NCI-H2196 (cell line): Measurements from ENCODE around the gene UNC119.
A peak's percentile ranks its signal among the peaks of the same experiment; 100 is the strongest.
"Not testable (repeated sequence)": the region's sequence is repeated elsewhere in the genome, so short reads cannot be mapped to it uniquely, and the experiment has no call there.

Source experiments
- DNase-seq: peaks from one replicate; lab custom pipeline; 2025; ENCODE audit not compliant: unreplicated experiment; lab: John Stamatoyannopoulos, UW

Gene UNC119

DNA sequence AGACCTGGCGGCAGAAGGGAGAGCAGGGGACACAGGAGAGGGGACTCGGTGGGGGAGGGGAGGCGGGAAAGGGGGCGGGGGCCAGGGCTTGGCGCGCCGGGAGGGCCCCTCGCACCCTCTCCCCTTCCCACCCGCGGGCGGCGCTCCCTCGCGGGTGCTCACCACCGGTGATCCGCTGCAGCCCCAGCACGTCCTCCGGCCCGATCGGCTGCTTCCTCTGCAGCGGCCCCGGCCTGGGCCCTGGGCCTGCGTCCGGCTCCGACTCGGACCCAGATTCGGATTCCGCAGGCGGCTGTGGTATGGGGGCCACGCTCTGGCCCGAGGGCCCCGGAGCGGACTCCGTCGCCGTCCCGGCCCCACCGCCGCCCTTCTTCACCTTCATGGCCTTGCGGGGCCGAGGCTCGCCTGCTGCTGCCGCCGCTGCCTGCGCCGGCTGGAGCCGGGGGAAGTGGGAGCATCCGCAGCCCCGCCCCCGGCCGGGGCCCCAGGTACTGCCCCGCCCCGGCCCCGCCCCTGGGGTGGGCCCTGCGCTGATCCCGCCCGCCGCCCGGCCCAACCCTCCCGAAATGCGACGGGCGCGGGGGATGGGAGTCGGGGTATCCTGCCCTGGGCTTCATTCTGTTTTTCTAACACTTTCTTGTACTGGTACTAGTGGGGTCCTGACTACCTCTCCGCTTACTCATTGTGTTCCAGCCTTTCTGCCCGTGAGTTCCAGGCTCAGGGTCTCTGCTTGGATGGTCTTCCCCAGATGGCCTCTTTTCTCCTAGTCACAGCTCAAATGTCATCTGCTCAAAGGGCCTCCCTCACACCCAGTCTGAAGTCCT is at the start of gene UNC119:
Gene UNC119 (minus strand): TSS at position 449 of the 824 bp plus-strand sequence. CDS start 67 bp downstream, at position 382.
- DNase-seq: peak; percentile 65

- DNase-seq: peak; percentile 42
These were observed 47.1 kb upstream of the UNC119 start for GRCh38 chr17:28599311-28600184.

DNA sequence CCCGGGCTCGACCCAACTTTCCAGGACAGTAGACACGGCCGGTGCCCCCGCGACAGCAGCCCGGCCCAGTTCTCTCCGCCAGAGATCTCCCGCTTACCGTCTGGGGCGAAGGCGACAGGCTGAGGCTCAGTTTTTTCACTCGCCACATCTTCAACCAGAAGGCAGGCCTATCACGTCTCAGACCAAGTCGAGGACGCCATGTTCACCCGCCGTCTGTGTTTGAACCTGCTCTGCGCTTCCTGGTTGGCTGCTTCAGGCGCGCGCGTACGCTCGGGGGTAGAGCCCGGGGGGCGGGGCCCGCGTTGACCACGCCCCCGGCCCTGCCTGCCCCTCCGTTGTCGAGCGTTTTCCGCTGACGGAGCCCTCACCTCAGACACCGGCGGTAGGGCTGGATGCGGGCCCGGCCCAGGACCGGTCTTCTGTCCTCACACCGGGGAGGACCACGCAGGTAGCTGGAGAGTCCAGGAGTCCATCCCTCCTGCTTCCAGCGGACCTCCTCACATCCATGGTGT is 46.4 kb upstream of the UNC119 start, which contains the start of gene SPAG5:
Gene SPAG5 (minus strand): TSS at position 227 of the 512 bp plus-strand sequence. CDS start 79 bp downstream, at position 148.
- DNase-seq: peak; percentile 84

DNA sequence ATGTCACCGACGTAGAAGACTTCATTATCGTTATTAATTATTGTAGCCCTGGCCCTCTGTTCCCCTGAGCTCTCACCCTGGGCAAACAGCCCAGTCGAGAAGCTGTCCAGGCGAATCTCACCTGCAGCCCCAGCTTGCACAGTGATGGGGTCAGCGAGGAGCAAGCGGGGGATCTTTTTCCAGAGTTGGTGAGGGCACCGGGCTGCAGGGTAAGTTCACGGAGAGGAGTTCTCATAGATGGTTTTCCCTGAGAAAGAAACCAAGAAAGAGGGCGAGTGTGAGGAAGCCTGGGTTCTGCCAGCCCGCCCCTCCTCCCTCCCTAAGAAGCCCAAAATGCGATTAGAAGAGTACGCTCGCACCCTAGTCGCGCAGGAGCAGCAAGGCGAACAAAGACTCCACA is 46.0 kb upstream of the UNC119 start:
- no peak for DNase-seq

DNA sequence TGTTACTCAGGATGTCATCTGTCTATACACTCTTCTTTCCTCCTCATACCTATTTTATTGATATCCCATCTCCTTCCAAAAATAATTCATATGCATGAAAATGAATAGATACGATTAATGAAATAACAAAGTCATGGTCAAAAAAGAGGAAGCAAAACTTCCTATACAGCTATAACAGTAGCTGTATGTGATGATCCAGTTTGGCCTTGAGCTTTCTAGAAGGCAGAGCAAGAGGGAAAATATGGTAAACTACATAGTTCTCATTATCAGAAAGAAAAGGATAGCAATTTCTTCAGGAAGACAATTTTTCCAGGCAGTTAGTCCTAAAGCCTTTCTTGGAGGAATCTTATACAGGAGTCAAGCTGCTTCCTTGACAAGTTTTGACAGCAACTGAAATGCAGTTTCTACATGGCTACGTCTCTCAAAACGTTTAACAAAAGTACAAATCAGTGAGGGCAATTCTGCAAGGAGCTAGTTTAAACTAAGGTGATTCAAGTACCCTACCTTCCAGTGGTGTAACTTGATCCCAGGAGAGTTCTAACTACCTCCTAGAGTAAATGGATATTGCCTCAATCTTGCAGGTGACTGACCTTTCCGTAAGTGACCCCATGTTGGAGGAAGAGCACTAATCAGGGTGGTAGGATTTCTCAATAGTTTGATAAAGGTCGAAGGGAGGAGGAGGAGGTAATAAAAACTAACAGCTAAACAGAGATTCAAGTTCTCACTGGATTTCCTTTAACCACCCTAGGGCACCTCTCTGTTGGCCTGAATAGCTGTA is 45.4 kb upstream of the UNC119 start:
- no peak for DNase-seq

DNA sequence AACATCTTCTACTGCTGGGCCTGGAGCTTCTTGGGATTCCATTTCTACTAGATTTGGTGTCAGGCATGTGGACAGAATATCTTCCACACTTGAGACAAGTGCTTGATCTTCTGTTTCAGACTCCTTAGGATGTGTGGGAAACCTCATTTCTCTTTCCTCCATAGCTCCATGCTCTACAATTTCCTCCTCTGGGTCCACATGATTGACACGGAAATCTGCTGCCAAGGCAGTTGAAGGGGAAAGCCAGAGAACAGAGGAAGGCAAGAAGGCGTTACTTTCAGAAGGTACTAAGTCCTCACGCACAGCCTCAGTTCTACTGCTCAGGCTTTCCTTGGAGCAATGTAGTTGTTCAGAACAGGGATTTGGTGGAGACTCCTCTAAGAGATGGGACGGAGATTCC is 39.8 kb upstream of the UNC119 start:
- no peak for DNase-seq

- no peak for DNase-seq
These were observed 33.4 kb upstream of the UNC119 start for GRCh38 chr17:28585851-28586250.

- DNase-seq: no peak
These were observed 32.0 kb upstream of the UNC119 start for GRCh38 chr17:28584434-28584833.

- DNase-seq: no peak
These were observed 30.1 kb upstream of the UNC119 start for GRCh38 chr17:28582513-28582912.

DNA sequence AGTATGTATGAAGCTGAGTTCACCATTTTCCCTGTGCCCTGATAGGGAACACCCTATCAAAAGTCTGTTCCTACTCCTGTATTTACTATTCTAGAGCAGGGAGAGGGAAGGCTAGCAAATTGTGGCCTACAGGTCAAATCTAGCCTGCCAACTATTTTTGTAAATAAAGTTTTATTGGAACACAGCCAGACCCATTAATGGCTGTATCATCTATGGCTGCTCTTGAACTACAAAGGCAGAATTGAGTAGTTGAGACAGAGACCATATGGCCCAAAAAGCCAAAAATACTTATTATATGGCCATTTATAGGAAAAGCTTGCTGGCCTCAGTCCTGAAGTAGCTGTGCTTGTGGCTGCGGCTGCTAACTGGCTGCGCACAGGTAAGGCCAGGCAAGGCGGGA is 28.5 kb upstream of the UNC119 start:
- DNase-seq: no peak

DNA sequence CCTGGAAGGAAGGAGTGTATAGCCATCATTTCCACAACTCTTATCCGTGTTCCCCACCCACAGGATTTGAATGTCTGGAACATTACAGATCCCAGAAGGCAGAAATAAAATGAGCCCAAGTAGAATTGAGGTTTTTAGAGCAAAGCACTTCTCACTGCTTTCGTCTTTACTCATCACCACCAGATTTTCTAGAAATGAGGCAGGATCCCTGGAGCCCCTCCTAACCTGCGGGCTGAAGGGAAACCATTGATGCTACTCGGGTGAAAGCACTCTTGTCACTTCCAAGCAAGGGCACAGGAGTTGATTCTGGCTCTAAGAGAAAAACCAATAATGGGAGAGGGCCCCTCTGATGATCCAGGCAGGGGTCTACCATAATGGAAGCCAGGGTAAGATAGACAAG is 27.1 kb upstream of the UNC119 start:
- no peak for DNase-seq

- DNase-seq: no peak
These were observed 26.1 kb upstream of the UNC119 start for GRCh38 chr17:28578246-28579195.

DNA sequence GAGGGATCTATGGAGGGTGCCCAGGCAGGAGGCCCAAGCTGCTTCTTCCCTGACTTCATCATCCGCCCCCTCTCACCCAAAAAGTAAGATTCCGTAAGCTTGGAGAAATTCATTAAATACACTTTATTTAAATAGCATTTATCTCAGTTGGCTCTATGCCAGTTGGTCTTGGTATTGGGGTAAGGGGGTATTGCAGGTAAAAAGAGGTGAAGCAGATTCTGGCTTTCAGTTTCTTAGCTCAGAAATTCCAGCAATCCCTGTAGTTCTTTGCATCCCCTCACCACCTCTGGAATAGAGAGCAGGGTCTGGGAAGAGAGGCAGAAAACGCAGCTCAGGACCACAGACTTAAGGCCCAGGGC is 25.0 kb upstream of the UNC119 start:
- DNase-seq: no peak

DNA sequence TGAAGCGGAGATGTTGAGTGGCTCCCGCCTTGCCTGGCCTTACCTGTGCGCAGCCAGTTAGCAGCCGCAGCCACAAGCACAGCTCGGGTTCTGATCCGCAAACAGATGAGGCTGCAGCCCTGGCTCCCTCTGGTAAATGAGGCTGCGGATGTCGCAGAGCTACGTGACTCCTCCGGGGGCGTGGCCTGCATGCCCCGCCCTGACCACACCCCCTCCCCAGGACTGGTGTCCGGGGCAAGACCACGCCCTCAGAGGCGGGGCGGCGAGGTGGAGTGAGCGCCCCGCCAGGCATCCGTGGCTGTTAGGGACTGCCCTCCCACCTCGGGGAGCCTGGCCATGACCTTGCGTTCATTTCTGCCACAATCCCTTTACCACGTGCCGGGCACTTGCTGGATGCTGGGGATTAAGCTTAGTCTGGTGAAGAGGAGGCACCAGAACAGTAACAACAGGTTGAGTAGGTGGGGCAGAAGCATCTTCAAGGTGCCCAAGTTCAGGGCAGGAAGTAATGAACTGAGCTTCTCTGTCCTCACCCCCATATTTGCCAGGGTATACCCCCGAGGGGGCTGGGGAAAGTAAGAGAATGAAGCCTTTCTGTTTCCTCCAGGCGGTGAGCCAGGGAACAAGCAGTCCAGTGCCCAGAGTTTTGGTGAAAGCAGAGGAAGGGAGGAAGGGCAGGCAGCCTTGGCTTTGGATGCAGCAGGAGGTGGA is 24.5 kb upstream of the UNC119 start, which contains the start of gene ALDOC:
Gene ALDOC (minus strand): TSS at position 138 of the 708 bp plus-strand sequence. CDS start 1,363 bp downstream, outside the sequence.
- DNase-seq: peak; percentile 93

DNA sequence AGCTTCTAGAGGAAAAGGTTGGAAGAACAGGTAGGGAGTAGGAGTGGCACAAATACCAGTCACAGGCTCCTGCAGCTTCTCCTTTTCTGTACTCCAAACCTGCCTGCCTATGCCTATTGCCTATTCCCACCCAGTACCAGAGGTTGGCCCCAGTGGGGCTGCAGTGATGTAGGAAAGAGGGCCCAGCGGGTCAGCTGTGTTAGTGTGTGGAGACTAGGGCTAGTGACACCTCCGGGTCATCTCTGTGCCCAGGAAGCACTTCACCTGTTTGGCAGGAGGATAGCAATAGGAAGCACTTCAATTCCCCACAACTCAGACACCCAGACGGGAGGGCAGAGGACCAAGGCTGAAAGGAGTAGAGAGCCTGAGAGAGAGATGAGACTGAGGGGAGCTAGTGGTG is 23.6 kb upstream of the UNC119 start:
- not testable (repeated sequence) for DNase-seq

GRCh38 chr17:28575126-28575795 is 22.8 kb upstream of the UNC119 start:
- no peak for DNase-seq

DNA sequence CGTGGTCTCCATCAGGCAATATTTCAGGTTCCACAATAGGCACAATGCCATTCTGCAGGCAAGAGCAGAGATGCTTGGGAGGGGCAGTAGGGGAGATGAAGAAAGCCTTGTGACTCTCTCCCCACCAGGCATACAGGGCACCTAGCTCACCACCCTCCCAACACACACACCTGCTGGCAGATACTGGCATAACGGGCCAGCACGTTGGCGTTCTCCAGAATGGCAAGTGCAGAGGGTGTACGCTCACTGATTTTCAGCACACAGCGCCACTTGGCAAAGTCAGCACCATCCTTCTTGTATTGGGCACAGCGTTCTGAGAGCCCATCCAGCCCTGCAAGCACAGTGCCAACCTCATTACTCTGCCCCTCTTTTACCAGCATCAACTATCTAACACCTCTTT is 22.1 kb upstream of the UNC119 start:
- DNase-seq: no peak

GRCh38 chr17:28573966-28574480 is 21.6 kb upstream of the UNC119 start:
- DNase-seq: no peak
